EL (cell line): ENCODE results near the gene TGIF1.
"Not testable (repeated sequence)": the region's sequence is repeated elsewhere in the genome, so short reads cannot be mapped to it uniquely, and the experiment has no call there.

Experiments
- DNase-seq: peaks from one replicate; pipeline ENCODE4 v3.0.0-alpha.2; 2016

The TGIF1 gene

GRCh38 chr18:3457261-3457724 lies 7.3 kb downstream of the TGIF1 start:
- no peak for DNase-seq

- DNase-seq: no peak
These were observed 8.4 kb downstream of the TGIF1 start for GRCh38 chr18:3458378-3458777.

- peak; percentile 47 for DNase-seq
These were observed 9.2 kb downstream of the TGIF1 start for GRCh38 chr18:3458952-3459853.

GRCh38 chr18:3460823-3461398 lies 10.9 kb downstream of the TGIF1 start:
- no peak for DNase-seq

- no peak for DNase-seq
These were observed 11.7 kb downstream of the TGIF1 start for GRCh38 chr18:3461704-3462103.

GRCh38 chr18:3463051-3463450 lies 13.1 kb downstream of the TGIF1 start:
- DNase-seq: peak; percentile 26

GRCh38 chr18:3466045-3466444 lies 16.1 kb downstream of the TGIF1 start:
- peak; percentile 76 for DNase-seq

GRCh38 chr18:3466872-3467271 lies 16.9 kb downstream of the TGIF1 start:
- no peak for DNase-seq

GRCh38 chr18:3468066-3468705 lies 18.2 kb downstream of the TGIF1 start:
- DNase-seq: no peak

GRCh38 chr18:3468833-3469232 lies 18.9 kb downstream of the TGIF1 start:
- no peak for DNase-seq

GRCh38 chr18:3471141-3471648 lies 21.2 kb downstream of the TGIF1 start:
- no peak for DNase-seq

GRCh38 chr18:3472121-3472520 lies 22.1 kb downstream of the TGIF1 start:
- not testable (repeated sequence) for DNase-seq

GRCh38 chr18:3472681-3473544 lies 22.9 kb downstream of the TGIF1 start:
- no peak for DNase-seq

- no peak for DNase-seq
These were observed 28.4 kb downstream of the TGIF1 start for GRCh38 chr18:3478262-3478978.

GRCh38 chr18:3479978-3480509 lies 30.1 kb downstream of the TGIF1 start:
- DNase-seq: no peak

GRCh38 chr18:3480827-3481573 lies 31.0 kb downstream of the TGIF1 start:
- no peak for DNase-seq

GRCh38 chr18:3481696-3482210 lies 31.8 kb downstream of the TGIF1 start:
- peak; percentile 23 for DNase-seq

GRCh38 chr18:3482258-3482657 lies 32.3 kb downstream of the TGIF1 start:
- no peak for DNase-seq

- DNase-seq: no peak
These were observed 35.5 kb downstream of the TGIF1 start for GRCh38 chr18:3485153-3486149.
